Activated B cell treated with CpG ODN at 0.5 μM for 24 hours (primary cell): ENCODE data around the gene FHOD3. TPM values are rescaled to one million over a fixed set of nuclear protein-coding genes. Genes with fewer than 3 reads are reported as not detected.
"Not testable (repeated sequence)": the region's sequence is repeated elsewhere in the genome, so short reads cannot be mapped to it uniquely, and the experiment has no call there.

Experiments
- ATAC-seq: fragments of 200-7000 bp; cut with Tn5 transposase; one replicate; pipeline ENCODE4 v1.10.0; 2021; ENCODE audit warnings: low read depth, mild to moderate bottlenecking, moderate library complexity
- CTCF ChIA-PET: fragments of 350-600 bp; sonication (Branson Sonifier 250); formaldehyde crosslinking; loops from one replicate; lab custom pipeline; 2021; ENCODE audit warnings: antibody characterized with exemption; lab: Charles Lee
- POLR2A ChIA-PET: fragments of 350-600 bp; sonication (Branson Sonifier 250); formaldehyde crosslinking; loops from one replicate; lab custom pipeline; 2021; ENCODE audit warnings: antibody characterized with exemption; lab: Charles Lee
- DNase-seq: peaks from one replicate; pipeline ENCODE4 v3.0.0; 2022
- H3K27ac Mint-ChIP-seq: one replicate; pipeline ENCODE4 v1.8.0; 2020; ENCODE audit warnings: mixed read lengths
- H3K27me3 Mint-ChIP-seq: one replicate; pipeline ENCODE4 v1.8.0; 2021; ENCODE audit warnings: mixed read lengths
- H3K36me3 Mint-ChIP-seq: one replicate; pipeline ENCODE4 v1.8.0; 2021; ENCODE audit warnings: low read depth, mixed read lengths
- H3K4me1 Mint-ChIP-seq: one replicate; pipeline ENCODE4 v1.8.0; 2021; ENCODE audit warnings: mixed read lengths
- H3K4me3 Mint-ChIP-seq: one replicate; pipeline ENCODE4 v1.8.0; 2020; ENCODE audit warnings: mild to moderate bottlenecking, mixed read lengths
- H3K9me3 Mint-ChIP-seq: one replicate; pipeline ENCODE4 v1.8.0; 2020; ENCODE audit warnings: mixed read lengths
- intact Hi-C: fragments of 100-400 bp; cut with micrococcal nuclease; formaldehyde crosslinking; loops from one replicate; pipeline ENCODE4 v1.15.1; 2024
- total RNA-seq: library from RNA; stranded (reverse); gene quantifications from 2 replicates; pipeline ENCODE4 v1.2.3, GENCODE V29; 2022
- TF ChIP-seq, protein P1 (sequence below): fragments of 200-600 bp; IDR thresholded peaks from one replicate; pipeline ENCODE4 v1.8.0; 2022; ENCODE audit warnings: antibody characterized with exemption, mild to moderate bottlenecking

FHOD3 gene
- total RNA-seq, 1 donor from 2014 or later = not detected

DNA sequence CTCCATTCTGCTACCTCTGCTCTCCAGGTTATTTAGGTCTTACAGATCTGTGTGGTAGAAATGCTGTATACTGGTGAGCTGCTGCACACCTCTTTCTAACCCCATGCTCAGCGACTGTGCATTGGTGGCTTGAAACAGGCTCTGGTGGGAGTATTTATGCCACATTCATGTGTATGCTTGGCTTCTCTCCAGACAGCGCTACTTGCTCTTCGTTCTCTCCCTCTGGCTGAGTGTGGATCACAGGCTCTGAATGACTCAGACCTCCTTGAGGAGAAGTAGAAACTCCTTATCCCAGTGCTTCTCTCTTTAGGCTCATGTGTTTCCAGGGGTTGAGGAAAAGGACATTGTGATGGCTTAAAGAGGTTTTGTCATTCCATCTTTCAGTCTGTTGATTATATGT lies 54.9 kb downstream of the FHOD3 start:
- Mint-ChIP-seq H3K4me1 (no peaks in the 10 kb centered on the region), H3K27ac (no peak overlapping the region), H3K4me3 (no peak overlapping the region), H3K9me3 (no peaks in the 10 kb centered on the region), H3K36me3 (no peaks in the 10 kb centered on the region), H3K27me3 (peaks cover 17% of the 10 kb centered on the region)
- TF ChIP-seq, protein P1, sequence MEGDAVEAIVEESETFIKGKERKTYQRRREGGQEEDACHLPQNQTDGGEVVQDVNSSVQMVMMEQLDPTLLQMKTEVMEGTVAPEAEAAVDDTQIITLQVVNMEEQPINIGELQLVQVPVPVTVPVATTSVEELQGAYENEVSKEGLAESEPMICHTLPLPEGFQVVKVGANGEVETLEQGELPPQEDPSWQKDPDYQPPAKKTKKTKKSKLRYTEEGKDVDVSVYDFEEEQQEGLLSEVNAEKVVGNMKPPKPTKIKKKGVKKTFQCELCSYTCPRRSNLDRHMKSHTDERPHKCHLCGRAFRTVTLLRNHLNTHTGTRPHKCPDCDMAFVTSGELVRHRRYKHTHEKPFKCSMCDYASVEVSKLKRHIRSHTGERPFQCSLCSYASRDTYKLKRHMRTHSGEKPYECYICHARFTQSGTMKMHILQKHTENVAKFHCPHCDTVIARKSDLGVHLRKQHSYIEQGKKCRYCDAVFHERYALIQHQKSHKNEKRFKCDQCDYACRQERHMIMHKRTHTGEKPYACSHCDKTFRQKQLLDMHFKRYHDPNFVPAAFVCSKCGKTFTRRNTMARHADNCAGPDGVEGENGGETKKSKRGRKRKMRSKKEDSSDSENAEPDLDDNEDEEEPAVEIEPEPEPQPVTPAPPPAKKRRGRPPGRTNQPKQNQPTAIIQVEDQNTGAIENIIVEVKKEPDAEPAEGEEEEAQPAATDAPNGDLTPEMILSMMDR = no peak
- intact Hi-C loops = no loop called here
- no peak for DNase-seq
- no peak for ATAC-seq
- ChIA-PET CTCF (no interaction called here), POLR2A (no interaction called here)

DNA sequence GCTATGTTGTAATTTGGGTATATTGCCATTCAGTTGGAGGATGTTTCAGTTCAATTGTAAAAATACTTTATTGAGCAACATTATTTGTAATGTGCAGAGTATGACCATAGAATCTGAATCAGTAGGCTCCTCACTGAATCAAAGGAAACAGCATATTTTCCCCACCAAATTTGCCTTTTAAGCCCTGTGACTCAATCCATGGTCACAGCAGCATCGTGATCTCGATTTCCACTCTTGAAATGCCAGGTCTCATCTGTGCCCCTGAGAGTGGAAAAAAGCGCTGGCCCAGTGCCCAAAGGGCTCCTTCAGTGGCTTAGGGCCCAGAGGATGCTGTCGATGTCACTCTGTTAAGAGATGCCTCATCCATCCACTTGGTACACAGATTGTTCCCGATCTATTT lies 57.5 kb downstream of the FHOD3 start:
- Mint-ChIP-seq H3K27ac (no peak overlapping the region), H3K4me1 (no peaks in the 10 kb centered on the region), H3K4me3 (no peak overlapping the region), H3K27me3 (peaks cover 15% of the 10 kb centered on the region), H3K36me3 (no peaks in the 10 kb centered on the region), H3K9me3 (no peaks in the 10 kb centered on the region)
- TF ChIP-seq, protein P1 = no peak
- intact Hi-C loops = no loop called here
- ChIA-PET CTCF (no interaction called here), POLR2A (no interaction called here)
- DNase-seq (no peak), ATAC-seq (no peak)

DNA sequence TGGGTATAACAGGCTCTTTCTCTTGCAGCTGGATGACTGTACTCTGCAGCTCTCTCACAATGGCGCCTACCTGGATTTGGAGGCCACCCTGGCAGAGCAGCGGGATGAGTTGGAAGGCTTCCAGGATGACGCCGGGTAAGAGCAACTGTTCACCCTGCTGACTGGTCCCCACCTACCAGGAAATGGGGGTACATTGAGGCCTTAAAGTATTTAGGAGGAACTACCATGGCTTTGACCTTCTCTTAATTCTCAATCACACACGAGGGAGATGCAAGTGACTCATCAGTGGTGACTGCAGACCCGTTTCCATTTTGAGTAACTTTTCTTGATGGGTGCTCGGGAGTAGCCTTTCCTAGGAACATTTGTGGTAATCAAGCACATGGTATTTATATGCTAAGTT lies 58.0 kb downstream of the FHOD3 start:
- intact Hi-C loops = no loop called here
- TF ChIP-seq, protein P1 = no peak
- no peaks in the 10 kb centered on the region for H3K9me3 Mint-ChIP-seq
- DNase-seq (no peak), ATAC-seq (no peak)
- no peaks in the 10 kb centered on the region for H3K4me1 Mint-ChIP-seq
- H3K4me3 Mint-ChIP-seq = no peak overlapping the region
- ChIA-PET CTCF (no interaction called here), POLR2A (no interaction called here)
- H3K27me3 Mint-ChIP-seq = peaks cover 10% of the 10 kb centered on the region
- no peak overlapping the region for H3K27ac Mint-ChIP-seq
- H3K36me3 Mint-ChIP-seq = no peaks in the 10 kb centered on the region

DNA sequence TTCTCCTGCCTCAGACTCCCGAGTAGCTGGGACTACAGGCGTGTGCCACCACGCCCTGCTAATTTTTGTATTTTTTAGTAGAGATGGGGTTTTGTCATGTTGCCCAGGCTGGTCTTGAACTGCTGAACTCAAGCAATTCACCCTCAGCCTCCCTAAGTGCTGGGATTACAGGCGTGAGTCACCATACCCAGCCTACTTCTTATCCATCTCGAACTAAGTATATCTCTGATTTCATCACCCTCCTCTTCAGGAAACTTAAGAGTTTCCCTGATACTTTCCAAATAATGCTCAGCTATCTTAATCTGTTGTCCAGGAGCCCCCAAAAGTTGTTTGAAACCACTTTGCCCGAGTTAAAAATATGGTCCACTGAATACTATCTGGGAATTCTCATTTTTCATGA lies 59.2 kb downstream of the FHOD3 start:
- DNase-seq, intact Hi-C loops, H3K4me1 Mint-ChIP-seq, ATAC-seq, H3K9me3 Mint-ChIP-seq, H3K4me3 Mint-ChIP-seq, H3K27me3 Mint-ChIP-seq, POLR2A ChIA-PET, H3K27ac Mint-ChIP-seq, H3K36me3 Mint-ChIP-seq, CTCF ChIA-PET: not testable (repeated sequence)

DNA sequence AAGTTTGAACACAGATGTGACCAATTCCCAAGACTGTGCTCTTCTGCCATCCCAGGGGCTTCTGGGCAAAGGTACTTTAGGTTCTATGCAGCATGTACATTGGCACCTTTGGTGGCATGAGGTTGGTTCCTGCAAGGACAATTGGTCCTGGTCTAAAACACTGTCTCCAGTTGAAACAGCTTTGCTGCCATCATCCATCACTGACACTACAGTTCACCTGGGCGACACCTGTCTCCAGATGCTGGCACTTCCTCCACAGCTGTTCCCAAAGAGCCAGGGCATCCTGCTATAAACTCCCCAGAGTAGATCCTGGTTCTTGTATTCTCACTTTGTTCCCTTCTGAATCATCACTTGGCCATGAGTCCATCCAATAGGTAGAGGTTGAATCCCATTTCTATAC lies 60.6 kb downstream of the FHOD3 start:
- Mint-ChIP-seq H3K4me3 (no peak overlapping the region), H3K27me3 (peaks cover 2% of the 10 kb centered on the region), H3K9me3 (no peaks in the 10 kb centered on the region), H3K4me1 (no peaks in the 10 kb centered on the region), H3K27ac (no peak overlapping the region), H3K36me3 (no peaks in the 10 kb centered on the region)
- no peak for DNase-seq
- ChIA-PET CTCF (no interaction called here), POLR2A (no interaction called here)
- ATAC-seq = no peak
- TF ChIP-seq, protein P1 = no peak
- intact Hi-C loops = no loop called here

DNA sequence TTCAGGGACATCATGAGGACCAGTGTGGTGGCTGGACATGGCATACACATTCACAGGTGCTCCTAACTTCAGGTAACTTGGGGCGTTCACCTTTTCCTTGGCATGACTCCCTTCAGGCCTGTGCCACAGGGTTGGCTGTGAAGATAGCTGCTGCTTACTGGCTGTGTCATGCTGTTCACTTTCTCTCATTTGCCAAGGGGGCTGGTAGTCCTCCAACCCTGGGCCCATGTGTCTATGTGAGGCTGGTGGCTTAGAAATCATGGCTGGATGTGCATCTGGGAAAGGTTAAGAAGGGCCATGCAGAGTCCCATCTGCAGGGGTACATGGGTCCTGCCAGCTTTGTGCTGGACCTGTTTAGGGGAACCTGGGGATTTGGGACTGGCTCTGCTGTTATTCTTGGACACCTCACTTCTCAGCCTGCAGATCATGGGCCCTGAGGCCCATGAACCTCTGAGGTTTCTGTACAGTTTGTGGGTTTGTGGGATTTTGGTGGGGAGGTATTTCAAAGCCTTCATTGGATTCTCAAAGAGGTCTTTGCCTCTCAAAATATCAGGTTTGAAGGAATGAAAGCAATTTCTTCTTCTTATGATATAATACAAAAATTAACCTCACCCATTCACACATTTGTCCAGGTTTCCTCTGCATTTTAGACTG lies 62.9 kb downstream of the FHOD3 start:
- CTCF ChIA-PET = no interaction called here

More for the DNA sequence above, 62.9 kb downstream of the FHOD3 start:
- ATAC-seq (no peak), DNase-seq (no peak)
- Mint-ChIP-seq H3K36me3 (no peaks in the 10 kb centered on the region), H3K9me3 (no peaks in the 10 kb centered on the region), H3K27ac (no peak overlapping the region), H3K4me1 (no peaks in the 10 kb centered on the region), H3K4me3 (no peak overlapping the region), H3K27me3 (peaks cover 5% of the 10 kb centered on the region)
- TF ChIP-seq, protein P1 = no peak
- intact Hi-C loops = no loop called here
- POLR2A ChIA-PET = no interaction called here
